HG03139 (cell line): ENCODE results near the gene BTBD16.

ENCODE experiments used
- ATAC-seq: cut with Tn5 transposase; IDR thresholded peaks from one replicate; pipeline ENCODE4 v1.9.1; 2021; ENCODE audit not compliant: unreplicated experiment

BTBD16 gene

DNA sequence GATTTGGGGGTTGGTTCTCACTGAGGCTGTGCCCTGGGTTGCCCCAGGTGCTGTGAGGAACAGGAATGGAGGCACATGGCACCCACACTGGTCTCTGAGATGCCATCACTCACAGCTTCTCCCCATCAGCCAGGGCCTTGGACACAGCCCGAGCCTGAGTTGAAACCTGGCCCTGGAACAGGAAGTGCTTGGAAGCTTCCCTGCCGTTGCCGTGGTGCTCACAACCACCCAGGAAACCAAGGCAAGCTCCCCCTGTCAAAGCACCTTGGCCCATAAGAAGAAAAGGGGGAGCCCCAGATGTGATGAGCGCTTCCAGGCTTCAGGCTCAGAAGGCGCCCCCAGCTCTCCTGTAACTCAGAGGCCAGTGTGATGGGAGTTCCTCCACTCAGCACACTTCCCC is at the start of gene BTBD16:
Gene BTBD16, plus strand, starts transcription at position 221 of the 400 bp plus-strand sequence. CDS start 3,786 bp downstream, outside the sequence.
- no peak for ATAC-seq

- ATAC-seq, result no peak
Observed at GRCh38 chr10:122221958-122222357, 49.1 kb upstream of the BTBD16 start.

DNA sequence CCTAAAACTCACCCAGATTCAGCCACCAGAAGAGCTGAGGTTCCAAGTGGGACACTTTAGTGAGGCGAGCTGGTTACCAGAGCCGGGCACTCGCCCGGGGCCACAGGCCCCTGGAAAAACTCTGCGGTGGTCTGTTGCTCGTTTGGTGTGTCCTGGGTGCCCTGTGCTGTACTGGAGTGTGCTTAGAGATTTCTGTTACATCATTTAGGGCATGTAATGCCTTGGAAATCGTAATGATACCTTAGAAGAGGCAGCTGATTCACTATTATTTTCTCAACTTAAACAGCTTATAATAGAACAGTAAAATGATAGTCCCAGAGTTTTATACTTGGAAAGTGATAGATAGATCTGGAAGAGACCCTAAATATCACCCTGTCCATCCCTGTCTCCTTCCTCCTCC is 48.5 kb upstream of the BTBD16 start:
- ATAC-seq, result no peak

- ATAC-seq, result no peak
Observed at GRCh38 chr10:122224159-122224558, 46.9 kb upstream of the BTBD16 start.

DNA sequence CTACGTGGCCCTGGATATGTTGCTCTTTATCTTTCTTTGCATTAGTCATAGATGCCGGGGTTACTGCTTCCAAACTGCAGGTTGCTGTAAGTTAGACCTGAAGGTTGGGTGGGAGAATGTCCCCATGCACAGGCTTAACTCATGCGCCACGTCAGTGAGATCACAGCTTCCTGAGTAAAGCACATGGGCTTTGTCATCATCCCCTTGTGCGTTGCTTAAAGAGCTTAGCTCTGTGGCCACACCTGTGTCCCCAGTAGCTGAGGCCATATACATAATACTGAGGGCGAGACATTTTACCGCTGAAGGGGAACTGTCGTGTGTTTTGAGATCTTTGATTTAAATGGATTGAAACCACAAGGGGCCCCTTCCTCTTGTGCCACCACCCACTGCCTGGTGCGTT is 45.8 kb upstream of the BTBD16 start:
- ATAC-seq, result no peak

- no peak for ATAC-seq
Observed at GRCh38 chr10:122227754-122228153, 43.3 kb upstream of the BTBD16 start.

DNA sequence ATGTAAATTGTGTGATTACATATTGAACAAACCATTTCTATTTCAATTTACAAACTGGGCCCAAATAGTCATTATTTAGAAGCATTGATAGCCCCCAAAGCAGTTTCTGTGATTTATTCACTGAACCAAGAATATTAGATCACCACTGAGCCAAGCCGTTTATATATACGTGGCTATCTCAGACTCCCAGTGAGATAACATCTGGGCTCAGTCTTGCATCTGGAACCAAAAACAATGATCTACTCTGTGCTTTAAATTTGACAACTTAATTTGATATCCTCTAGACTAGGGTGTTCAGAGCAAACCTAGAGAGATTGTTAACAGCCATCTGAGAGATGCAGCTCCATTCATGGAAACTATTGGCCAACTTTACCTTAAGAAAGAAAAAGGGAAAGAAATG is 41.4 kb upstream of the BTBD16 start:
- ATAC-seq, result no peak

- ATAC-seq, result no peak
Observed at GRCh38 chr10:122230222-122230621, 40.9 kb upstream of the BTBD16 start.

- no peak for ATAC-seq
Observed at GRCh38 chr10:122232769-122233168, 38.3 kb upstream of the BTBD16 start.

GRCh38 chr10:122233857-122234348 is 37.2 kb upstream of the BTBD16 start:
- ATAC-seq, result no peak

DNA sequence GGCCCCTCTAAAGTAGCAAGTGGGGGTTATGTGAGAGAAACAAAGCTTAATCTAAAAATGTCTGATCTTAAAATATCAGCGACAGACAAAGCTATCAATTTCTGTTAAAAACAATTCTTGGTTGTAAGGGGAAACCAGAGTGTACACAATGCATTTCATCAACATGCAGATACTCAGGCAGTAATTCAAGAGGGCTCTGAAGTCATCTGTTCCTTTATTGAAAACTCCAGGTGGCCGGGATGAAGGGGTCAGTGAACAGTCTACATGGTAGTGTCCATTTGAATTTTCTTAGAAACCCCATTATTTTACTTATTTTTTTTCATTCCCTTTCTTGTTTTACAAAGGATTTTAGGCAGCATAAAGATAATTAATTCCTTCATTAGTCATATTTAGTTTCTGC is 36.7 kb upstream of the BTBD16 start:
- ATAC-seq, result no peak

GRCh38 chr10:122236690-122237306 is 34.3 kb upstream of the BTBD16 start:
- no peak for ATAC-seq

DNA sequence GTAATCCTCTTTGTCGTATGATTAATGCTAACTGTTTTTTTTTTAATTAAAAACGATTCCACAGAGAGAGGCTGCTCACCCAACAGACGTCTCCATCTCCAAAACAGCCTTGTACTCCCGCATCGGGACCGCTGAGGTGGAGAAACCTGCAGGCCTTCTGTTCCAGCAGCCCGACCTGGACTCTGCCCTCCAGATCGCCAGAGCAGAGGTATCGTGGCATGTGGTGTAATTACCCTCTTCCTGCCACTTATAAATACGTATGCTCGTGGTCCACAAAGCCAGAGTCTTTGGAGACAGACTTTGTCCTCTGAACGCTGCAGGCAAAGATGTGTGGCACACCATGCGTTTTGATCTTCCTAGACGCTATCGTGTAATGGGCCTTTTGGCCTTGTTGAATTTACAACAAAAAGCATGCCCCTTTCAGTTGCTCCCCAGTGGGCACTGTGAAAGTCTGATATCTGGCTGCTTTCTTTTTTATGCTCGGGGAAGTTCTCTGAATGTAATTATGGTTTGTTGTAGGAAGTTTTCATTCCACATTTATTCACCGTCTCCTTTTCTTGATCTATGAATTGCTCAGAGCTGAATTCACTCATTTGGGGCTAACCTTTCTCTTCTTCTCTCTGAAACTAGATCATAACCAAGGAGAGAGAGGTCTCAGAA is 33.6 kb upstream of the BTBD16 start:
- ATAC-seq, result no peak

- no peak for ATAC-seq
Observed at GRCh38 chr10:122239578-122240257, 31.4 kb upstream of the BTBD16 start.

DNA sequence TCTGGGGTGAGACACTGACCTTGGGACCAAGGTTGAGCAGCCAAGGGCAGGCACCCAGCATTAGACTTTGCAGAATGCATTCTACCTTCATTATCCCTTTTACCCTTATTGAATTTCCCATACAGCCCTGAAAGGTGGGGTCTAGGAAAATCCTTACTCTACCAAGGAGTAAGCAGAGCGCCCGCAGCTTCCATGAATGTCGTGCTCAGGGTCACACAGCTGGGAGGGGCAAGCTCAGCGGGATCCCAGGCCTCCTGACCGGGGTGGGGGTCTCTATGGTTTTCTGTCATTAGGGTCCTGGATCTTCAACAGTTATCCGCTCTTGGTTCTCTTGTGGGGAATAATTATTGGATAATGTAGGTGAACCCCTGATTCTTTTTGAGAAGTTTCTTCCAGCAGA is 30.7 kb upstream of the BTBD16 start:
- no peak for ATAC-seq

DNA sequence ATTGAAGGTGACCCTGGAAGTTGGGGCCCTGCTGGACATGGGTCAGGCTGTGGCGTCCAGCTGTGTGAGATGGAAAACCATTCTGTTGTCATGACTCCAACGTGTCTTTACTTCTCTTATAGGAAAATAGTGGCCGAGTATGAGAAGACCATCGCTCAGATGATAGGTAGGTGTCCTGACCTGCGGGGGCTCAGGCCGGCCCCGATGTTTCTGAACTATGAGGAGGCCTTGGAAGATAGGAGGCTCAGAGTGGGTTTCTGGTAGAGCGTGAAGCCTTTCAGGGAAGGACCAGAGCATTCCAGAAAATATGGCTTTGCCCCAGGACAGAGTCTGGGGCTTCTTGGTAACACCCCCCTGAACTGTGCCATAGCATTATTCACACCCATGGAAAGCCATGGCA is 29.3 kb upstream of the BTBD16 start:
- ATAC-seq, result no peak

- no peak for ATAC-seq
Observed at GRCh38 chr10:122243550-122243949, 27.5 kb upstream of the BTBD16 start.

DNA sequence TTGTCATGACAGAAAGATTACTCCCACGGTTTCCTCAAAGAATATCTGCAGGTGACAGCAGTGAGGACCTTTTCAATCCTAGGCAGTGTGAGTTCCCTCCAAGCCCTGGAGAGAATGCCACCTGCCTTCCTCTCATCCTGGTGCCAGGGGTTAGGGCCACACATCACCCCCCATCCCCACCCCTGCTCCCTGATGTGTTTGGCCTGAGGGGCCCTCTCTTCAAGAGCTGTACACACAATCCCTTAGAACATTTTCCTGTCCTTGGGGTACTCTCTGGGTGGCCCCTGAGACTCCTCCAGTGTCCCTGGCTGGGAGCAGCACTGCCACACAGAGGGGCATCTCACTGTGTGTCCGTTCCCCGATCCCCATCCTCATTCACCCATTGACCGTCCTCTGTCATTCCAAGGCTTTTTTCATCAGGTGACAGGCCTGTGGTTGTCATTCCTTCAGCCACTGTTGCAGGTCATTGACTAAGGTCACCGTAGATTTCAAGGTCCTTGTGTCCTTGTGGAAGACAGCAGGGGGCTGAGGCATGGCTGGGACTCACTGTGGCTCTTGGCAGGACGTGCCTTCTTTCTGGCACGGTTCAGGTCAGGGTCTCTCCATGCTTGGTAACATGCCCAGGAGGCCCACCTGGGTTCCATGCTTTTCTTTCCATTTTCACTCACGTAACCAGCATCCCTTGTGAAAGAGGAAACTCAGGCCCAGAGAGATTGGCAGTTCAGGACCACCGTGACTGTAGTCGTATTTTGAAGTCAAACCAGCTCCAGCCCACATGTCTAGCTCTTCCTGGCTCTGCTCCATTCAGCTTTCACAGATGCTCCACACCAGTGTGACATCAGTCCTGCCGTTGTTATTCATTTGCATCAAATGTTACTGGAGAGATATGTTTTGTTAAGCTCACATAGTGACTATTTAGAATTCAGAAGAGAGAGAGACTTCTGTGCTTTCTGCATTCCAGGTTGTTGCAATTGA is 26.8 kb upstream of the BTBD16 start:
- no peak for ATAC-seq

- no peak for ATAC-seq
Observed at GRCh38 chr10:122245136-122245535, 26.0 kb upstream of the BTBD16 start.

GRCh38 chr10:122245897-122246296 is 25.2 kb upstream of the BTBD16 start:
- no peak for ATAC-seq
